Activated CD8-positive, alpha-beta memory T cell treated with anti-CD3 and anti-CD28 coated beads for 4 hours (primary cell): ENCODE results near the gene RRP12.

Experiments used
- DNase-seq, 2 donors: peaks; one replicate each; pipeline ENCODE4 v3.0.0-alpha.2; 2020; ENCODE audit warnings: low read depth in 2 of 2

The RRP12 gene

GRCh38 chr10:97311111-97311626 is 90.0 kb downstream of the RRP12 start:
- no peak for DNase-seq

DNA sequence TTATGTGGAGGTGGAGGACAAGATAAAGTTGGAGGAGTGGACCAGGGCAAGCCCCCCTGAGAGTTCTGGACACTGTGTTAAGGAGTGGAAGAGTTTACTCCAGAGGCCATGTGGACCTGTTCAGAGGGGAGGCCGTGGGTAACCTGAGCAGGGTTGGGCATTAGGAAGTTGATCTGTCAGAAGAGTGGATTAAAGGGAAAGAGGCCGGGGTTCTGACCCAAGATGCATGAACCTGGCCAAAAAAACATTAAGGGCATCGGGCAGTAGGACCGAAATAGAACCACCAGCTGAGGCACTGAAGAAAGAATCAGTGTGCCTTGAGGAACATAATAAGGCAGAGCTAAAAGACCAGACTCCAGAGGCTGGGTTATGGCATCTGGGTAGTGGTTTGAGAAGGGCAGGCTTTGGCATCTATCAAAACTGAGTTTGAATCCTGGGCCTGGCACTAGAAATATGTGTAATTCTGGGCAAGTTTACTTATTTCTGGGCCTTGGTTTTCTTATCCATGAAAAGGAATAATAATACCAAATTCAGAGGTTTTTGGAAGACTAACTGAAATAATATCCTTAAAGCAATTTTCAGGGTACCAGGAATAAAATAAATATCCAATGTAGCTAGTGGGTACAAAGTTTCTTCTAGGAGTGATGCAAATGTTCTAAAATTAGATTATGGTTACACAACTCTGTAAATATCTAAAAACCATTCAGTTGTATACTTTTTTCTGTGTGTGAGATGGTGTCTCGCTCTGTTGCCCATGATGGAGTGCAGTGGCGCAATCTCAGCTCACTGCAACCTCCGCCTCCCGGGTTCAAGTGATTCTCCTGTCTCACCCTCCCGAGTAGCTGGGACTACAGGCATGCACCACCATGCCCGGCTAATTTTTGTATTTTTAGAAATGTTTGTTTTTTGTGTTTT is 93.0 kb downstream of the RRP12 start:
- DNase-seq = no peak

GRCh38 chr10:97307441-97307840 is 93.7 kb downstream of the RRP12 start:
- no peak for DNase-seq
